ENCODE data around the gene YJU2. TPM values are rescaled to one million over a fixed set of nuclear protein-coding genes. Genes with fewer than 3 reads are reported as not detected.
"Not testable (repeated sequence)": the region's sequence is repeated elsewhere in the genome, so short reads cannot be mapped to it uniquely, and the experiment has no call there.

Gene YJU2
- total RNA-seq, 5 donors from 2014 or later (not counting 1 experiment from before 2014, with no cell fraction given): 28.4 to 37.4 (median 35.2) TPM

GRCh38 chr19:4232139-4232538 lies 14.7 kb upstream of the YJU2 start:
- H3K36me3 Mint-ChIP-seq; H3K27ac Mint-ChIP-seq; H3K9me3 Mint-ChIP-seq; H3K4me3 Mint-ChIP-seq; H3K27ac ChIP-seq (ENCODE audit: low read length); H3K4me1 Mint-ChIP-seq; ATAC-seq (replicated peaks in 1 of 4); H3K4me1 ChIP-seq (ENCODE audit: control insufficient read depth in 1 of 2, extremely low read depth in 1 of 2, insufficient read depth in 2 of 2, low read length in 2 of 2); DNase-seq; H3K36me3 ChIP-seq (ENCODE audit: control insufficient read depth in 2 of 2, extremely low read depth in 1 of 2, insufficient read depth in 1 of 2, low read length in 1 of 2); POLR2A ChIA-PET; H3K9me3 ChIP-seq; H3K4me3 ChIP-seq (ENCODE audit: control insufficient read depth in 1 of 2, extremely low read depth in 1 of 2, low read length in 1 of 2): not testable (repeated sequence)
- CTCF ChIA-PET: interaction anchor here (0.5 to 0.7 kb wide), 8 partner anchors 15 to 370 kb away, joined by 3 to 9 read pairs (median 4); partner anchors contain the start of gene YJU2 (in 1 of the 2)
- peaks cover 3 to 71% of the 10 kb centered on the region in 2 experiments for H3K27me3 ChIP-seq (replicated peaks in 1 of 2; ENCODE audit: control insufficient read depth in 2 of 2, extremely low read depth in 1 of 2, insufficient read depth in 2 of 2, low read length in 1 of 2)
- no CpG with 5 or more reads among the region's 5 CpGs for WGBS (ENCODE audit: insufficient coverage)
- peaks cover 10 to 32% of the 10 kb centered on the region in 2 donors for H3K27me3 Mint-ChIP-seq

- H3K9me3 ChIP-seq: no peaks in the 10 kb centered on the region
- no peak overlapping the region for H3K4me3 ChIP-seq (ENCODE audit: control insufficient read depth in 1 of 2, extremely low read depth in 1 of 2, low read length in 1 of 2)
- H3K27ac Mint-ChIP-seq: no peak overlapping the region
- no peak for DNase-seq
- peaks cover 0 to 3% (median 0%) of the 10 kb centered on the region in 3 donors for H3K4me1 Mint-ChIP-seq
- H3K27me3 Mint-ChIP-seq: peaks cover 10 to 32% of the 10 kb centered on the region in 2 donors
- ATAC-seq (replicated peaks in 1 of 4): no peak
- H3K36me3 ChIP-seq (ENCODE audit: control insufficient read depth in 2 of 2, extremely low read depth in 1 of 2, insufficient read depth in 1 of 2, low read length in 1 of 2): no peaks in the 10 kb centered on the region
- peaks cover 3 to 72% of the 10 kb centered on the region in 2 experiments for H3K27me3 ChIP-seq (replicated peaks in 1 of 2; ENCODE audit: control insufficient read depth in 2 of 2, extremely low read depth in 1 of 2, insufficient read depth in 2 of 2, low read length in 1 of 2)
- ChIA-PET POLR2A (no interaction called here), CTCF (interaction anchor here in 1 of 2 donors (0.6 to 0.7 kb wide), 5 partner anchors 14 to 314 kb away, joined by 4 to 9 read pairs (median 5); partner anchors contain the start of gene YJU2)
- H3K4me1 ChIP-seq (ENCODE audit: control insufficient read depth in 1 of 2, extremely low read depth in 1 of 2, insufficient read depth in 2 of 2, low read length in 2 of 2): peaks cover 0 to 8% of the 10 kb centered on the region in 2 experiments
- no peak overlapping the region for H3K4me3 Mint-ChIP-seq
- H3K36me3 Mint-ChIP-seq: no peaks in the 10 kb centered on the region
- H3K27ac ChIP-seq (ENCODE audit: low read length): no peak overlapping the region
- 57% methylated on average over 20 of the region's 21 CpGs for WGBS (ENCODE audit: insufficient coverage)
- no peaks in the 10 kb centered on the region for H3K9me3 Mint-ChIP-seq
Observed at GRCh38 chr19:4232614-4233281, 14.1 kb upstream of the YJU2 start.

- peak in 3 of 4 experiments; percentile 45 to 69 (median 66) for ATAC-seq (replicated peaks in 1 of 4)
- H3K27ac Mint-ChIP-seq: no peak overlapping the region
Observed at GRCh38 chr19:4233282-4233853, 13.5 kb upstream of the YJU2 start.

GRCh38 chr19:4234142-4234861 lies 12.6 kb upstream of the YJU2 start:
- no peaks in the 10 kb centered on the region for H3K9me3 ChIP-seq
- 77% methylated on average over 10 of the region's 21 CpGs for WGBS (ENCODE audit: insufficient coverage)
- H3K4me3 ChIP-seq (ENCODE audit: control insufficient read depth in 1 of 2, extremely low read depth in 1 of 2, low read length in 1 of 2): no peak overlapping the region
- peaks cover 0 to 4% of the 10 kb centered on the region in 2 experiments for H3K4me1 ChIP-seq (ENCODE audit: control insufficient read depth in 1 of 2, extremely low read depth in 1 of 2, insufficient read depth in 2 of 2, low read length in 2 of 2)
- H3K9me3 Mint-ChIP-seq: no peaks in the 10 kb centered on the region
- no peak for DNase-seq
- peaks cover 10 to 30% of the 10 kb centered on the region in 2 donors for H3K27me3 Mint-ChIP-seq
- CTCF ChIA-PET: interaction anchor here in 1 of 2 donors (0.7 kb wide), 1 partner anchor 118 kb away, joined by 3 read pairs; no protein-coding TSS in a partner anchor
- no peak overlapping the region for H3K27ac ChIP-seq (ENCODE audit: low read length)
- H3K27me3 ChIP-seq (replicated peaks in 1 of 2; ENCODE audit: control insufficient read depth in 2 of 2, extremely low read depth in 1 of 2, insufficient read depth in 2 of 2, low read length in 1 of 2): peaks cover 3 to 68% of the 10 kb centered on the region in 2 experiments
- no peaks in the 10 kb centered on the region for H3K36me3 Mint-ChIP-seq
- no peak overlapping the region for H3K4me3 Mint-ChIP-seq
- POLR2A ChIA-PET: no interaction called here
- H3K27ac Mint-ChIP-seq: no peak overlapping the region
- H3K36me3 ChIP-seq (ENCODE audit: control insufficient read depth in 2 of 2, extremely low read depth in 1 of 2, insufficient read depth in 1 of 2, low read length in 1 of 2): no peaks in the 10 kb centered on the region
- H3K4me1 Mint-ChIP-seq: peaks cover 0 to 3% (median 0%) of the 10 kb centered on the region in 3 donors
- ATAC-seq (replicated peaks in 1 of 4): no peak

More at GRCh38 chr19:4233282-4233853, 13.5 kb upstream of the YJU2 start:
- Mint-ChIP-seq H3K4me3 (no peak overlapping the region), H3K9me3 (no peaks in the 10 kb centered on the region), H3K4me1 (peaks cover 0 to 3% (median 0%) of the 10 kb centered on the region in 3 donors), H3K27me3 (peaks cover 10 to 32% of the 10 kb centered on the region in 2 donors), H3K36me3 (no peaks in the 10 kb centered on the region)
- 52% methylated on average over 9 of the region's 11 CpGs for WGBS (ENCODE audit: insufficient coverage)
- H3K4me1 ChIP-seq (ENCODE audit: control insufficient read depth in 1 of 2, extremely low read depth in 1 of 2, insufficient read depth in 2 of 2, low read length in 2 of 2): peaks cover 0 to 8% of the 10 kb centered on the region in 2 experiments
- H3K36me3 ChIP-seq (ENCODE audit: control insufficient read depth in 2 of 2, extremely low read depth in 1 of 2, insufficient read depth in 1 of 2, low read length in 1 of 2): no peaks in the 10 kb centered on the region
- POLR2A ChIA-PET: no interaction called here
- DNase-seq: peak in 34 of 35 experiments; percentile 26 to 72 (median 54)
- no peaks in the 10 kb centered on the region for H3K9me3 ChIP-seq
- CTCF ChIA-PET: interaction anchor here in 1 of 2 donors (0.7 kb wide), 1 partner anchor 119 kb away, joined by 3 read pairs; no protein-coding TSS in a partner anchor
- H3K4me3 ChIP-seq (ENCODE audit: control insufficient read depth in 1 of 2, extremely low read depth in 1 of 2, low read length in 1 of 2): no peak overlapping the region
- no peak overlapping the region for H3K27ac ChIP-seq (ENCODE audit: low read length)
- H3K27me3 ChIP-seq (replicated peaks in 1 of 2; ENCODE audit: control insufficient read depth in 2 of 2, extremely low read depth in 1 of 2, insufficient read depth in 2 of 2, low read length in 1 of 2): peaks cover 3 to 75% of the 10 kb centered on the region in 2 experiments

- 90% methylated on average over 12 of the region's 13 CpGs for WGBS (ENCODE audit: insufficient coverage)
- H3K36me3 Mint-ChIP-seq: no peaks in the 10 kb centered on the region
- ATAC-seq (replicated peaks in 1 of 4): no peak
Observed at GRCh38 chr19:4234862-4235201, 12.0 kb upstream of the YJU2 start.

GRCh38 chr19:4237510-4237909 lies 9.4 kb upstream of the YJU2 start:
- H3K27me3 ChIP-seq (replicated peaks in 1 of 2; ENCODE audit: control insufficient read depth in 2 of 2, extremely low read depth in 1 of 2, insufficient read depth in 2 of 2, low read length in 1 of 2): peaks cover 0 to 41% of the 10 kb centered on the region in 2 experiments
- H3K4me3 Mint-ChIP-seq; H3K36me3 ChIP-seq (ENCODE audit: control insufficient read depth in 2 of 2, extremely low read depth in 1 of 2, insufficient read depth in 1 of 2, low read length in 1 of 2); POLR2A ChIA-PET; H3K4me3 ChIP-seq (ENCODE audit: control insufficient read depth in 1 of 2, extremely low read depth in 1 of 2, low read length in 1 of 2); H3K9me3 ChIP-seq; H3K4me1 ChIP-seq (ENCODE audit: control insufficient read depth in 1 of 2, extremely low read depth in 1 of 2, insufficient read depth in 2 of 2, low read length in 2 of 2); H3K27ac Mint-ChIP-seq; DNase-seq; H3K4me1 Mint-ChIP-seq; H3K36me3 Mint-ChIP-seq; H3K9me3 Mint-ChIP-seq; CTCF ChIA-PET; H3K27ac ChIP-seq (ENCODE audit: low read length); ATAC-seq (replicated peaks in 1 of 4): not testable (repeated sequence)
- WGBS (ENCODE audit: insufficient coverage): 87% methylated on average over 13 of the region's 16 CpGs
- H3K27me3 Mint-ChIP-seq: peaks cover 10 to 12% of the 10 kb centered on the region in 2 donors

More at GRCh38 chr19:4234862-4235201, 12.0 kb upstream of the YJU2 start:
- Mint-ChIP-seq H3K4me3 (no peak overlapping the region), H3K27ac (no peak overlapping the region), H3K4me1 (no peaks in the 10 kb centered on the region), H3K9me3 (no peaks in the 10 kb centered on the region), H3K27me3 (peaks cover 10 to 25% of the 10 kb centered on the region in 2 donors)
- ChIA-PET POLR2A (no interaction called here), CTCF (no interaction called here)
- H3K36me3 ChIP-seq (ENCODE audit: control insufficient read depth in 2 of 2, extremely low read depth in 1 of 2, insufficient read depth in 1 of 2, low read length in 1 of 2): no peaks in the 10 kb centered on the region
- DNase-seq: no peak
- no peaks in the 10 kb centered on the region for H3K4me1 ChIP-seq (ENCODE audit: control insufficient read depth in 1 of 2, extremely low read depth in 1 of 2, insufficient read depth in 2 of 2, low read length in 2 of 2)
- no peak overlapping the region for H3K4me3 ChIP-seq (ENCODE audit: control insufficient read depth in 1 of 2, extremely low read depth in 1 of 2, low read length in 1 of 2)
- no peaks in the 10 kb centered on the region for H3K9me3 ChIP-seq
- H3K27me3 ChIP-seq (replicated peaks in 1 of 2; ENCODE audit: control insufficient read depth in 2 of 2, extremely low read depth in 1 of 2, insufficient read depth in 2 of 2, low read length in 1 of 2): peaks cover 0 to 64% of the 10 kb centered on the region in 2 experiments
- H3K27ac ChIP-seq (ENCODE audit: low read length): no peak overlapping the region
